Measurements from ENCODE around the gene TLL2. TPM values are rescaled to one million over a fixed set of nuclear protein-coding genes. Genes with fewer than 3 reads are reported as not detected.

The TLL2 gene
- total and polyA plus RNA-seq, 4 donors = 0.07 to 0.23 (median 0.10) TPM

DNA sequence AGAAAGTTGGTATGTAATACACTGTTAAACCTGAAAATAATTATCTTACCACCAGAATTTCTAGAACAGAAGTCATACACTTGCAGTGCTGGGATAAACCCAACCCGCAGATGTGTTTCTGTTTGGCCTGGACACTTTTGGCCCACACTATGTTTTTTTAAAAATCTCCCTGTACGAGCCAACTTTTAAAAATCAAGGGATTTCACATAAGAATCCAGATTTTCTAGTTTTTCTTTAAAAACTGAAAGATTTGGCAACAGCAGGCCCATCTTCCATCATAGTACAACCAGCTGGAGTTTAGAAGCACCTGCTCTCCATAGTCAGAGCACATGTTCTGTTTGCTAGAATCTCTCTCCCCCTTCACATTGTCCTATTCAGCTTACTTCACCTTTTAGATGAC, 74.0 kb downstream of the TLL2 start:
- peaks cover 0 to 30% (median 6%) of the 10 kb centered on the region in 5 donors for H3K4me1 ChIP-seq (ENCODE audit: control insufficient read depth in 5 of 5, insufficient read depth in 5 of 5, low read length in 5 of 5)
- ATAC-seq (ENCODE audit: insufficient read depth, low FRiP score) (no peak), DNase-seq (no peak)
- TF ChIP-seq CTCF (IDR thresholded peaks at IDR 0.05; ENCODE audit: control extremely low read depth, extremely low read depth) = no peak
- no peaks in the 10 kb centered on the region for H3K9me3 ChIP-seq (ENCODE audit: control insufficient read depth in 4 of 4, insufficient read depth in 3 of 4, low read length in 3 of 4)
- H3K27ac ChIP-seq (ENCODE audit: low read depth in 1 of 2, low read length in 1 of 2) = no peak overlapping the region
- no peaks in the 10 kb centered on the region for H3K36me3 ChIP-seq (ENCODE audit: control insufficient read depth in 4 of 4, insufficient read depth in 4 of 4, low read length in 4 of 4)
- 86 to 90% methylated on average over 2 of the region's 2 CpGs for WGBS, 2 donors
- no peaks in the 10 kb centered on the region for H3K27me3 ChIP-seq (ENCODE audit: control insufficient read depth in 3 of 3, insufficient read depth in 3 of 3, low read length in 2 of 3)
- H3K9ac ChIP-seq (ENCODE audit: insufficient read depth in 1 of 2, low read length in 2 of 2) = no peak overlapping the region
- no peak overlapping the region for H3K4me3 ChIP-seq

DNA sequence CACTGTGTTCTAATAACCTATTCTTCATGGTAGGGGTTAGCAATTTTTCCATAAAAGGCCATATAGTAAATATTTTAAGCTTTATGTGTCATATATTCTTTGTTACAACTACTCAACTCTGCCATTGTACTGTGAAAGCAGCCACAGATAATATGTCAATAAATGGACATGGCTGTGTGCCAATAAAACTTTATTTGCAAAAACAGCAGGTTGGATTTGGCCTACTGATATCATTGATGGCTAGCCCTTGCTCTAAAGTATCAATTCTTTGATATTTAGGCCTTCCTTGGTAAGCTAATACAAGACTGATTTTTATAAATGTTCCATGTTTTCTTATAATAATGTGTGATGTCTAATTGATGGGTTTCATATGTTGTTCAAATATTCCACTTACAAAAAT, 77.7 kb downstream of the TLL2 start:
- Histone ChIP-seq H3K9ac (ENCODE audit: insufficient read depth in 1 of 2, low read length in 2 of 2) (no peak overlapping the region), H3K27me3 (ENCODE audit: control insufficient read depth in 3 of 3, insufficient read depth in 3 of 3, low read length in 2 of 3) (no peaks in the 10 kb centered on the region), H3K27ac (ENCODE audit: low read depth in 1 of 2, low read length in 1 of 2) (no peak overlapping the region), H3K4me1 (ENCODE audit: control insufficient read depth in 5 of 5, insufficient read depth in 5 of 5, low read length in 5 of 5) (peaks cover 0 to 11% (median 1%) of the 10 kb centered on the region in 5 donors), H3K4me3 (no peak overlapping the region), H3K9me3 (ENCODE audit: control insufficient read depth in 4 of 4, insufficient read depth in 3 of 4, low read length in 3 of 4) (no peaks in the 10 kb centered on the region), H3K36me3 (ENCODE audit: control insufficient read depth in 4 of 4, insufficient read depth in 4 of 4, low read length in 4 of 4) (no peaks in the 10 kb centered on the region)
- TF ChIP-seq CTCF (IDR thresholded peaks at IDR 0.05; ENCODE audit: control extremely low read depth, extremely low read depth) = no peak
- DNase-seq = no peak
- ATAC-seq (ENCODE audit: insufficient read depth, low FRiP score) = no peak

GRCh38 chr10:96431211-96431970, 82.3 kb downstream of the TLL2 start:
- Histone ChIP-seq H3K27ac (ENCODE audit: low read depth in 1 of 2, low read length in 1 of 2) (no peak overlapping the region), H3K9me3 (ENCODE audit: control insufficient read depth in 4 of 4, insufficient read depth in 3 of 4, low read length in 3 of 4) (peaks cover 0 to 2% (median 0%) of the 10 kb centered on the region in 4 donors), H3K36me3 (ENCODE audit: control insufficient read depth in 4 of 4, insufficient read depth in 4 of 4, low read length in 4 of 4) (no peaks in the 10 kb centered on the region), H3K27me3 (ENCODE audit: control insufficient read depth in 3 of 3, insufficient read depth in 3 of 3, low read length in 2 of 3) (peaks cover 0 to 4% (median 0%) of the 10 kb centered on the region in 3 donors), H3K9ac (ENCODE audit: insufficient read depth in 1 of 2, low read length in 2 of 2) (no peak overlapping the region), H3K4me3 (no peak overlapping the region), H3K4me1 (ENCODE audit: control insufficient read depth in 5 of 5, insufficient read depth in 5 of 5, low read length in 5 of 5) (no peaks in the 10 kb centered on the region)
- DNase-seq (no peak), ATAC-seq (ENCODE audit: insufficient read depth, low FRiP score) (no peak)
- WGBS, 2 donors = 79 to 91% methylated on average over 15 of the region's 15 CpGs
- TF ChIP-seq CTCF (IDR thresholded peaks at IDR 0.05; ENCODE audit: control extremely low read depth, extremely low read depth) = no peak

Measured in lung (tissue), 12 donors.